Glomerular visceral epithelial cell (primary cell): Measurements from ENCODE around the gene SRM.
"Not testable (repeated sequence)": the region's sequence is repeated elsewhere in the genome, so short reads cannot be mapped to it uniquely, and the experiment has no call there.

Source experiments
- DNase-seq: peaks from one replicate; pipeline ENCODE4 v3.0.0-alpha.2; 2016; ENCODE audit errors: extremely low spot score

SRM gene

GRCh38 chr1:11044849-11045427 lies 14.9 kb downstream of the SRM start:
- no peak for DNase-seq

GRCh38 chr1:11044086-11044848 lies 15.6 kb downstream of the SRM start:
- DNase-seq, result no peak

DNA sequence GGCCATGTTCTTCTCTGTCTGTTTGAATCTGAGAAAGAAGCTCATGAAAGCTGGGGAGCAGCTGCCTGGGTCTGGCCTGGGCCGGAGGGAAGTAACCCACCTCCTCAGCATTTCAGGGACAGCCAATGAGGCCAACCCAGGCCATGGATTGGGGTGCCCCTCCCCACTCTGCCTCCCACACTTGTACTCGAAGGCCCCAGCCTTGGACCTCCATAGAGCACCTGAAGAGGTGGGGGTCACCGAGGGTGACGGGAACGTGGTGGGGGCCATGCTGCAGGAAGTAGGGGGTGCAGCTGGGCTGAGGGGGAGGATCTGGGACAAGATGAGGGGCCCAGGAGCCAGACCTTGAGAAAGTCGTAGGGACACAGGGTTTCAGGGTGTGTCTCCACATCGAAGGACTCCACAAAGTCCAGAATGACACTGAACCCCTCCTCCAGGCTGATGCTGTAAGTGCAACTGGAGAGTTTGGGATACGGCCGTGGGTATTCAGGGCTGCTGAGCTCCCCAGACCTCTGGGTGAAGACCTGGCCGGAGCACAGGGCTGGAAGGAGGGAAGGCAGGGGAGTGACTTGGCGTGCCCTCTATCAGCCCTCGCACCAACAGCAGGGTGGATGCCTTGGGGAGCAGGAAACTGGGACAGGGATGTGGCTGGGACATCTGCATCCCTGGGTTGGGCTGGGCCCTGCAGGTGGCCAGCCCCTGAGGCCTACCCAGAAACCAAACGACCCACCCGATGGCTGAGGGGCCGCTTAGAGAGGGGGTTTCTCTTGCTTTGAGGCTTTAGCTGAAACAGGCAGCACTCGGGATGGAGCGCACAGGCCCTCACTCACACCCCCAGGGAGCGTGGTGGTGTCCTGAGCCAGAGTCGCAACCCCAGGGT lies 16.6 kb downstream of the SRM start:
- no peak for DNase-seq

- DNase-seq, result no peak
These were observed 17.8 kb downstream of the SRM start for GRCh38 chr1:11042065-11042464.

DNA sequence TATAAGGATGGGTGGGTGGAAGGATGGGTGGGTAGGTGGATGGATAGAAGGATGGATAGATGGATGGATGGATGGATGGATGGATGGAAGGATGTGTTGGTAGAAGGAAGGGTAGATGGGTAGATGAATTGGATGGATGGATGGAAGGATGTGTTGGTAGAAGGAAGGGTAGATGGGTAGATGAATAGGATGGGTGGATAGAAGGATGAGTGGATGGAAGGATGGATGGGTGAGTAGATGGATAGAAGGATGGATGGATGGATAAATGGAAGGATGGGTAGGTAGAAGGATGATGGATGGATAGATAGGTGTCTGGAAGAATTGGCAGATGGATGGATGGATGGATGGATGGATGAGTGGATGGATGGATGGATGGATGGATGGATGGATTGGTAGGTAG lies 18.8 kb downstream of the SRM start:
- no peak for DNase-seq

- DNase-seq, result not testable (repeated sequence)
These were observed 19.8 kb downstream of the SRM start for GRCh38 chr1:11040105-11040429.

GRCh38 chr1:11039351-11040104 lies 20.3 kb downstream of the SRM start:
- no peak for DNase-seq

GRCh38 chr1:11037740-11038182 lies 22.1 kb downstream of the SRM start:
- DNase-seq, result peak; percentile 81

DNA sequence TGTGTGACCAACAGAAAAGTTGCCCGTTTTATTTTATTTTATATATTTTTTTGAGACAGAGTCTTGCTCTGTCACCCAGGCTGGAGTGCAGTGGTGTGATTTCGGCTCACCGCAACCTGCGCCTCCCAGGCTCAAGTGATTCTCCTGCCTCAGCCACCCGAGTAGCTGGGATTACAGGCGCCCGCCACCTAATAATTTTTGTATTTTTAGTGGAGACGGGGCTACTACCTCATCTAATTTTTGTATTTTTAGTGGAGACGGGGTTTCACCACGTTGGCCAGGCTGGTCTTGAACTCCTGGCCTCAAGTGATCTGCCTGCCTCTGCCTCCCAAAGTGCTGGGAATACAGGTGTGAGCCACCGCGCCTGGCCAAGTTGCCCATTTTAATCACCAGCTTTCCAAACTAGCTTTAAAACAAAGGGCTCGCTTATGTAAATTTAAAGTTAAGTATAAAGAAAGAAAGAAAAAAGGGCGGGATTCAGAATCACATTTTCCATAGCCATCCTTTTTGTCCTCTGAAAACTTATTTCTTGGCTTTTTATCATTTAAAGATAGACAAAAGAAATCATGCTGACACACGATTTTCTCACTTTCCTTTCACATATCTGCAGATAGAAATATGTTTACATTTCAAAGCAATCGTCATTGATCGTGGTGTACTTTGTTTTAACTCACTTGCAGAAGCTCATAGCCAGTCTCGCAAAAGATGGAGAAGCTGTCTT lies 22.6 kb downstream of the SRM start:
- not testable (repeated sequence) for DNase-seq

GRCh38 chr1:11031624-11032262 lies 28.1 kb downstream of the SRM start:
- DNase-seq, result no peak

DNA sequence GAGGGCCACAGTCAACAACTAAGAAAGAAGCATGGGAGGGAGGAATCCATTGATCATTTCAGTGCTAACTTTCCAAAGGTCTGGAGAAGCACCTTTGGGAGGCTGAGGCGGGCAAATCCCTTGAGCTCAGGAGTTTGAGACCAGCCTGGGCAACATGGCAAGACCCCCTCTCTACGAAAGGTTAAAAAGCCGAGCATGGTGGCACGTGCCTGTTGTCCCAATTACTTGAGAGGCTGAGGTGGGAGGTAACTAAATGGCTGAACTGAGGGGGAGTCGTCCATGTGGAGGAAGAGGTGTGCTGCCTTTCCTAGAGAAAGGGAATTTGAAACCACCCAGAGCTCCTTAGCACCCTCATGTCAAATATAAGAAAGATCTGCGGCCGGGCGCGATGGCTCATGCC lies 29.0 kb downstream of the SRM start:
- DNase-seq, result no peak

GRCh38 chr1:11028018-11028417 lies 31.8 kb downstream of the SRM start:
- no peak for DNase-seq

- no peak for DNase-seq
These were observed 32.5 kb downstream of the SRM start for GRCh38 chr1:11027316-11027715.

- DNase-seq, result no peak
These were observed 32.9 kb downstream of the SRM start for GRCh38 chr1:11026903-11027302.

- DNase-seq, result no peak
These were observed 33.8 kb downstream of the SRM start for GRCh38 chr1:11026052-11026451.

DNA sequence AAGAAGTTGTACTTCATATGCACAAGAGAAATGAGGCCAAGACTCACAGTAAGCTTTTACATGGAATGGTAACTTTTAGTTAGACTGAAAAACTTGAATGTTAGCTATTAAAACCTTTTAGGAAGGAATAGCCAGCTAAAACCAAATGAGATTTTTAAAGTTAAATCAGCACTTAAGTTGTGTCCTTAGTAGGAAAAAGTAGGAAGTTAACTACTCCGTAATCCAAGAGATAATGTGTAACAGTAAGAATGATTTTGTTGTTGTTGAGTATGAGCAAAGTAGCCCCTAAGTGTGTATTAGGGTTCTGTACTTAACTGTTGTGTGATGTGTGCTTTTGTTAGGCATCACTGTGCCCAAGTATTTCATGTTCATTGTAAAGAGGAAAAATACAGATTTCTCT lies 34.2 kb downstream of the SRM start:
- no peak for DNase-seq

DNA sequence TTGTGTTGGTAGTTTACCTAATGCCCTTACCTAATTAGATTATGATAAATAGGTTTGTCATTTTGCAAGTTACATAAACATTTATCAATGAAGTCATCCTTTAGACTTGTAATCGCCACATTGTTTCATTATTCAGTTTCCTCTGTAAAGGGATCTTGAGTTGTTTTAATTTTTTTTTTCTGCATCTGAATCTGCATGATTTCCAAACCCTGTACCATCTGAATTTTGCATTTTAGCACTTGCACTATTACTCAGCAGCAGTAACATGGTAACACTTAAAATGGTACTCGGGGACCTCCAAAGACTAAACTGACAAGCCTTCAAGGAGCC lies 35.0 kb downstream of the SRM start:
- no peak for DNase-seq

GRCh38 chr1:11024154-11024873 lies 35.5 kb downstream of the SRM start:
- DNase-seq, result no peak

- DNase-seq, result no peak
These were observed 36.6 kb downstream of the SRM start for GRCh38 chr1:11023201-11023600.

DNA sequence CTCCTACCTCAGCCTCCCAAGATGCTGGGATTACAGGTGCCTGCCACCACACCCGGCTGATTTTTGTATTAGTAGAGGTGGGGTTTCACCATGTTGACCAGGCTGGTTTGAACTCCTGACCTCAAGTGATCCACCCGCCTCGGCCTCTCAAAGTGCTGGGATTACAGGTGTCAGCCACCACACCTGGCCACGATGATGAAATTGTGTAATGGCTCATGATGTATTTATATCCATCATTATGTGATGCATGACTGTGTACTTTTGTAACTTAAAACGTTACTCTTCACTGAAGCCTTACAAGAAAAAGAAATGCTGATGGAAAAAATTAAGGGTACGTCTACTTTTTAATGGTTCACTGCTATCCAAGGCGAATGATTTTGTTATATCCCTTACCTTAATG lies 39.8 kb downstream of the SRM start:
- no peak for DNase-seq
